GM12872 (cell line): ENCODE data around the gene DCAF12L2.

Experiments used
- TF ChIP-seq, protein P1 (sequence below): IDR thresholded peaks from 3 replicates; pipeline ENCODE4 v1.5.1; 2011; ENCODE audit warnings: low read depth, mild to moderate bottlenecking, low read length, moderate library complexity; ENCODE audit not compliant: insufficient read depth

DCAF12L2 gene

DNA sequence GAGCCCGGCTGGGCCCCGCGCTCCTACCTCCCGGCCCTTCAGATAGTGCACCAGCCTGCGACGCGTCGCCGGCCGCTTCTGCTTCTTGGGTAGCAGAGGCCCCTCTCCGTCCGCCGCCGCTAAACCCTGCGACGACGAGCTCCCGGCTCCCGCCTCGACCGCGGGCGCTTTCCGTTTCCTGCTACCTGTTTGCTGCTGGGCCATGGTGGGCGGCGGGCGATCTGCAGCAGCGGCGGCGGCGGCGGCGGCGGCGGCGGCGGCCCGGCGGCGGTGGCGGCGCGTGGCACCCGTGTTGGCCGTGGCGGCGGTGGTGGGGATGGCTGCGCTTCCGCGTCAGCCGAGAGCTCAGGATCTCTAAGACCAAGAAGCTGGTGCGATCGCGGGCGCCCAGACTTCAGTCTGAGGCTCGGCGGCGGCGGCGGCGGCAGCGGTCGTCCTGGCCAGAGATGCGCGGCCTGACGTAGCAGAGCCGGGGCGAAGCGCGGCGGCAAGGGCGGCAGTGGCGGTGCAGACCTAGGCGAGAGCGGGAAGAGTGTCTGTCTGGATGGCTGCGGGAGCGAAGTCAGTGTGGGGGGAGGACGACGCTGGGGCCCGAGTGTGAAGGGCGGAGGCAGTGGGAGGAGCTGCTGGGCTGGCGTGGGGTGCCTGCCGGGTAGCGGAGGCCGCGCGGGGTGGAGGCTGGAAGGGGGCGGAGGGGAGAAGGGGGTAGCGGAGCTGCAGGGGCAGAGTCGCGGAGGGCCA, at the start of gene DCAF12L2:
Gene DCAF12L2 (minus strand): TSS at position 569 of the 741 bp plus-strand sequence. CDS start 365 bp downstream, at position 204.
- TF ChIP-seq, protein P1, sequence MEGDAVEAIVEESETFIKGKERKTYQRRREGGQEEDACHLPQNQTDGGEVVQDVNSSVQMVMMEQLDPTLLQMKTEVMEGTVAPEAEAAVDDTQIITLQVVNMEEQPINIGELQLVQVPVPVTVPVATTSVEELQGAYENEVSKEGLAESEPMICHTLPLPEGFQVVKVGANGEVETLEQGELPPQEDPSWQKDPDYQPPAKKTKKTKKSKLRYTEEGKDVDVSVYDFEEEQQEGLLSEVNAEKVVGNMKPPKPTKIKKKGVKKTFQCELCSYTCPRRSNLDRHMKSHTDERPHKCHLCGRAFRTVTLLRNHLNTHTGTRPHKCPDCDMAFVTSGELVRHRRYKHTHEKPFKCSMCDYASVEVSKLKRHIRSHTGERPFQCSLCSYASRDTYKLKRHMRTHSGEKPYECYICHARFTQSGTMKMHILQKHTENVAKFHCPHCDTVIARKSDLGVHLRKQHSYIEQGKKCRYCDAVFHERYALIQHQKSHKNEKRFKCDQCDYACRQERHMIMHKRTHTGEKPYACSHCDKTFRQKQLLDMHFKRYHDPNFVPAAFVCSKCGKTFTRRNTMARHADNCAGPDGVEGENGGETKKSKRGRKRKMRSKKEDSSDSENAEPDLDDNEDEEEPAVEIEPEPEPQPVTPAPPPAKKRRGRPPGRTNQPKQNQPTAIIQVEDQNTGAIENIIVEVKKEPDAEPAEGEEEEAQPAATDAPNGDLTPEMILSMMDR = no peak

DNA sequence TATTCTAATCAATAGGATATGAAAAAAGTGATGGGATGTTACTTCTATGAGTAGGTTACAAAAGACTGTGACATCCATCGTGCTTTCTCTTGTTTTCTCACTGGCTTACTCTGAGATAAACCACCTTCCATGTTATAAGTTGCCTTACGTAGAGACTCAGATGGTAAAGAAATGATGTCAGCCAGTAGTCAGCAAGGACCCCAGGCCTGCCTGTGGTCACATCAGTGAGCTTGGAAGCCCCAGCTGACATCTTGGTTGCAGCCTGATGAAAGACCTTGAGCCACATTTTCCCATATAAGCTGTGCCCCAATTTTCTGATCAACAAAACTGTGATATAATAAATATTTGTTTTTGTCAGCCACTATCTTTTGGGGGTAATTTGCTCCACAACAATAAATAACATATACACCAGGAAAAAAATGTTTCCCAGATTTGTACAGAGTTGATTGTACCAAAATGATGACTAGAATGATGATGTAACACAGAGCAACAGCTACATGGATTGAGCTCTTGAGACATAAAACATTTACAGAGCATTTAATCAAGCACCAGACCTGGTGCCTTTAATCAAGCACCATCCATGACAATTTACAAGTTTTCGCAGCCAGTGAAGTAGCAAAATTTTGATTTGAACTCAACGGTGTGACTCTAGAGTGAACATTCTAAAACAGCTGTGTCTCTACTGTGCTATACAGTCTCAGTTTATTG, 11.2 kb upstream of the DCAF12L2 start:
- TF ChIP-seq, protein P1 = no peak

DNA sequence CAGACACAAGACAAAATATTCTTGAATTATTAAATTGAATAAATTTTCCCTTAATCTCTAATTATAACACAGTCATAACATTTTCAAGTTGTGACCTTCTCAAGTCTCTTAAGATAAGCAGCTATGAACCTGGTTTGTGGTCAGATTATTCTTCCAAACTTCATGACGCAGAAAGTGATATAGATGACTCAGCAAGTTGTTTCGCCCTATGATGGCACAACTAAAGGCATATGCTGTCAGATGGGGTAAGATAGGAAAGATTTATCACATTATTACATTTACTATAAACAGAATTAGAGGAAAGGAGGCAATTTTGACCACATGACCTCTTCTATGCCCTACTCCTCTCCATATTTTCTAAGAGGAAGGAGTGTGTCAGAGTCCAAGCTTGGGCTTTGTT, 4.6 kb upstream of the DCAF12L2 start:
- TF ChIP-seq, protein P1 = no peak

DNA sequence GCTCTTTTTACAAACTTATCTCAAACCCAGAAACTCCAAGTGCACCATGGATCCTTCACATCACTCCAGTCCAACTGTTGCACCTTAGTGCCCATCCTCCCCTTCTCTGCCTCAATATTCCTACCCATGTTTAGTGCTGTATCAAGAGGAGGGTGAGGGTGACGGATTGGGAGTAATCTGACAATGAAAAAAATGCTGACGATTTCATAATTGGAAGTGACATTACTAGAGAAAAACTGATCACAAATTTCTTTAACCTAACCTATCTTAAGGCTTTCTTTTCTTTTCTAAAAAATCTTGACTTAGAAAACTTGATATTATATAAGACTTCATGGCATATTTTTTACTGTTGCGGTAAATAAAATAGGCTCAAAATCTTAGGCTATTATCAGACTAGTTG, 1.5 kb upstream of the DCAF12L2 start:
- TF ChIP-seq, protein P1 = no peak

DNA sequence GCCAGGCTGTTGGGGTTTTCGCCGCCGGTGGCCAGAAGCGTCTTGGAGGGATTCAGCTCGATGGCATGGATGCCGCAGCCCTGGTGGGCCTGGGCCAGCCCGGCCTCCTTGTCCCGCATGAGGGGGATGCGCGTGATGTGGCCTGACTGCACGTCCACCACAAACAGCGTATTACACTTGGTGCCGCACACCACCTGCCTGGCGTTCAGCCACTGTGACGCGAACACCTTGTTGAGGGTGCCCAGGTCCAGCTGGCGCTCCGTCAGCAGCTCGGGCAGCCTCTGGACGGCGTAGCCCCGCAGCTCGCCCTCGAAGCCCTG, 728 bp downstream of the DCAF12L2 start:
- TF ChIP-seq, protein P1 = no peak

DNA sequence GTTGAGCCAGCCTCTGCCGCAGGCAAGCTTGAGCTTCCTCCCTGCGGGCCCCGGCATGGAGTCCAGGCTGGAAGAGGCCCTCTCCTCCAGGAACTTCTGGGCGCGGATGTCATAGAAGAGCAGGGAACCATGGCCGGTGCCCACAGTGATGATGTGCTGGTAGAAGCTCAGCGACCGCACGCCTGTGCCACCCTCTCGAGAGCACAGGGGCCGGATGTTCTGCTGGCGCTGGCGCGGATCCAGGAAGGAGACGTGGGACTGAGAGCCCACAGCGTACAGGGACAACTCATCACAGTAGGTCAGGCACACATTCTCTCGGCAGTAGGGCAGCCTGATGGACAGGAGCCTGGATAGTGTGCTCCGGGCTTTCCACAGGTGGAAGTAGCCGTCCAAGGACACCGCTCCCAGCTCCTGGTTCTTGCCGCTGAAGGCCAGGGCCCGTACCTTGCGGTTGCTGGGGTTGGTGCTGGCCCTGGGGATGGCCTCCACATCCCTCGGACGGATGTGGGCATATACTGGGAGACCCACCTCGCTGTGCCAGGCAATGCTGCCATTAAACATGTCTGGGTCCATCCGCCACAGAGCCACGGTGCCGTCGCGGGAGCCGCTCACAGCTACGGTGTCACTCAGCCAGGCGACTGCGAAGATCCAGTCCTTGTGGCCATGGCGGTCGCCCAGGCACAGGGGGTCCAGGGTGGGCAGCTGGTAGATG, 1.2 kb downstream of the DCAF12L2 start:
- TF ChIP-seq, protein P1 = no peak

DNA sequence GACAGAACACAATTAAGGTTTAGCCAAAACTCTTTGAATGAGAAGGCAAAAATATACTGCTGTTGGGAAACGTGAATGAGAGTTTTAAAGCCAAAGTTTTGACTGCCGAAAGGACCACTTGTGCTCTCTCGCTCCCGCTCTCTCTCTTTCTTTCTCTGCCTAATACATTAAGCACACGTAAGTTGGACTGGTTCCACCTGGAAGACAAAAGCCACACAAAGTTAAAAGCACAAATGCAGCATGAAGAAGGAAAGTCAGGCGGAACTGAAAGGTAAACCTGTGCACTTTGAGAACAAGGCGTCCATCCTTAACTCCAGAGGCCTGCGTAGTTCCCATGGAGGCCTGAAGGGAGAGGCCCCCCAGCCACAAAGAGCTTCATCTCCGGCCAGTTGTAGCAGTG, 1.9 kb downstream of the DCAF12L2 start:
- TF ChIP-seq, protein P1 = no peak
